Endothelial cell of umbilical vein (primary cell): ENCODE measurements around the gene SAFB. TPM values are rescaled to one million over a fixed set of nuclear protein-coding genes. Genes with fewer than 3 reads are reported as not detected.

Experiments
- BruUV-seq: library from RNA; stranded (reverse); fragments of 400-500 nt; replicated peaks from 2 replicates; lab custom pipeline; 2021; lab: Mats Ljungman, UMichigan
- CTCF ChIA-PET: fragments of 300-600, 350-600 bp; sonication (Branson Sonifier 250); formaldehyde crosslinking; loops from one replicate; lab custom pipeline; 2021; ENCODE audit warnings: antibody characterized with exemption, inconsistent platforms; lab: Charles Lee
- POLR2A ChIA-PET: fragments of 300-600, 350-600 bp; sonication (Branson Sonifier 250); formaldehyde crosslinking; loops from one replicate; lab custom pipeline; 2021; ENCODE audit warnings: antibody characterized with exemption, inconsistent platforms; lab: Charles Lee
- DNase-seq: peaks from one replicate; pipeline ENCODE4 v3.0.0-alpha.2; 2011; ENCODE audit warnings: low read depth, low spot score
- FAIRE-seq: peaks from 2 replicates; lab custom pipeline; 2011; peaks lifted over from hg19 to GRCh38; lab: Jason Lieb, UNC
- H2AFZ ChIP-seq: 2 replicates; pipeline ENCODE4 v1.6.0; 2012; ENCODE audit warnings: low read depth, low read length, control low read depth, inconsistent platforms
- H3K27ac ChIP-seq: 2 replicates; pipeline ENCODE4 v1.5.1; 2011; ENCODE audit warnings: low read depth, mild to moderate bottlenecking, control low read depth, low read length, moderate library complexity; ENCODE audit not compliant: insufficient read depth
- H3K27me3 ChIP-seq, 2 experiments: 2 replicates each; pipeline versions ENCODE4 v1.6.0 to v1.6.1; 2011; ENCODE audit warnings: low read length in 2 of 2, mixed read lengths in 1 of 2; ENCODE audit not compliant: control insufficient read depth in 2 of 2, insufficient read depth in 2 of 2
- H3K36me3 ChIP-seq, 2 experiments: 2 replicates in 1 of 2; 3 replicates in 1 of 2; pipeline ENCODE4 v1.5.1; 2011; ENCODE audit warnings: low read length in 2 of 2, mild to moderate bottlenecking in 1 of 2, moderate library complexity in 1 of 2; ENCODE audit not compliant: control insufficient read depth in 2 of 2, insufficient read depth in 2 of 2; ENCODE audit errors: extremely low read depth in 1 of 2
- H3K4me1 ChIP-seq: 3 replicates; pipeline ENCODE4 v1.5.1; 2011; ENCODE audit warnings: mild to moderate bottlenecking, low read length; ENCODE audit not compliant: control insufficient read depth, insufficient read depth; ENCODE audit errors: extremely low read depth
- H3K4me2 ChIP-seq: 2 replicates; pipeline ENCODE4 v1.6.1; 2011; ENCODE audit warnings: low read length, control low read depth, mixed read lengths; ENCODE audit not compliant: insufficient read depth
- H3K4me3 ChIP-seq, 3 experiments: fragments of 200-600 bp in 1 of 3; sonication (generic), shearing (Covaris generic) in 1 of 3; replicated peaks in 1 of 3; 2 replicates each; pipeline ENCODE4 v1.5.1; 2011 to 2016; ENCODE audit warnings: control low read depth in 3 of 3, low read length in 3 of 3, mild to moderate bottlenecking in 2 of 3, inconsistent platforms in 1 of 3, low read depth in 1 of 3, moderate library complexity in 1 of 3; ENCODE audit not compliant: insufficient read depth in 1 of 3
- H3K79me2 ChIP-seq: 2 replicates; pipeline ENCODE4 v1.6.0; 2012; ENCODE audit warnings: low read length, inconsistent platforms; ENCODE audit not compliant: control insufficient read depth, insufficient read depth
- H3K9ac ChIP-seq: replicated peaks from 2 replicates; pipeline ENCODE3; 2011; ENCODE audit warnings: low read length, control low read depth; ENCODE audit not compliant: insufficient read depth; ENCODE audit errors: extremely low read depth
- H3K9me1 ChIP-seq: replicated peaks from 3 replicates; pipeline ENCODE4 v1.6.0; 2011; ENCODE audit warnings: mild to moderate bottlenecking, low read length; ENCODE audit not compliant: control insufficient read depth, insufficient read depth; ENCODE audit errors: extremely low read depth
- H3K9me3 ChIP-seq: replicated peaks from 2 replicates; pipeline ENCODE4 v1.5.1; 2012; ENCODE audit warnings: low read length, inconsistent platforms; ENCODE audit not compliant: control insufficient read depth, insufficient read depth
- H4K20me1 ChIP-seq: replicated peaks from 2 replicates; pipeline ENCODE3; 2011; ENCODE audit warnings: mild to moderate bottlenecking, low read length; ENCODE audit not compliant: control insufficient read depth, insufficient read depth; ENCODE audit errors: extremely low read depth
- MAX ChIP-seq: IDR thresholded peaks from 2 replicates; pipeline ENCODE4 v1.6.1; 2011; ENCODE audit not compliant: insufficient read depth, insufficient read length
- MYC ChIP-seq: IDR thresholded peaks from one replicate; pipeline ENCODE4 v1.6.1; 2011; ENCODE audit warnings: mild to moderate bottlenecking, low read depth, low read length
- POLR2AphosphoS5 ChIP-seq: IDR thresholded peaks from 2 replicates; pipeline ENCODE4 v1.6.1; 2012; ENCODE audit warnings: low read depth, mild to moderate bottlenecking, control low read depth, low read length, moderate library complexity; ENCODE audit not compliant: insufficient read depth
- dilution Hi-C: fragments of 300-500 bp; cut with MboI; formaldehyde crosslinking; loops from one replicate; pipeline ENCODE4 v1.15.0; 2019; ENCODE audit warnings: low sequenced_read_pairs; ENCODE audit not compliant: extremely low pct_ligation_motif_present
- intact Hi-C: fragments of 100-400 bp; cut with micrococcal nuclease; formaldehyde crosslinking; loops from one replicate; pipeline ENCODE4 v1.10.0; 2022
- polyA plus RNA-seq, 4 experiments: library from polyadenylated mRNA; depleted of rRNA in 3 of 4; stranded (reverse) in 3 of 4; unstranded in 1 of 4; fragments of >200 nt; gene quantifications; 2 replicates each; pipeline versions ENCODE4 v1.2.1 to v1.2.3, GENCODE V29; 2011 to 2012; ENCODE audit warnings: missing spikeins in 1 of 4
- total RNA-seq: library from RNA; stranded (reverse); gene quantifications from 2 replicates; pipeline ENCODE4 v1.2.3, GENCODE V29; 2021

Gene SAFB
- total and polyA plus RNA-seq, 2 donors (not counting 3 experiments of a cell fraction or from before 2014, with no cell fraction given), result 44.7 to 109 TPM

GRCh38 chr19:5706876-5707573 lies 84.1 kb downstream of the SAFB start:
- Histone ChIP-seq H3K9me3 (no peaks in the 10 kb centered on the region), H3K4me2 (no peak overlapping the region), H4K20me1 (no peaks in the 10 kb centered on the region), H3K9me1 (no peaks in the 10 kb centered on the region), H3K27ac (no peak overlapping the region), H3K9ac (no peak overlapping the region), H3K4me3 (no peak overlapping the region), H3K79me2 (no peaks in the 10 kb centered on the region), H3K4me1 (peaks cover 2% of the 10 kb centered on the region), H2AFZ (no peak overlapping the region), H3K27me3 (no peaks in the 10 kb centered on the region), H3K36me3 (peaks cover 14 to 48% of the 10 kb centered on the region in 2 experiments)
- ChIA-PET POLR2A (interaction anchor here (1.0 to 2.5 kb wide), 2 partner anchors 13 to 16 kb away, joined by 3 to 6 read pairs; partner anchors contain the start of genes CATSPERD and LONP1), CTCF (interaction anchor here (0.7 to 0.9 kb wide), 3 partner anchors 13 to 17 kb away, joined by 3 read pairs; partner anchors contain the start of genes CATSPERD, LONP1 and RPL36)
- no TSS peak for BruUV-seq
- no peak for FAIRE-seq
- no peak for DNase-seq
- intact Hi-C loops (no loop called here), dilution Hi-C loops (no loop called here)
- TF ChIP-seq MYC (no peak), POLR2AphosphoS5 (peak; percentile 18), MAX (no peak)
